GM13976 (cell line): ENCODE measurements around the gene ALX4.

ENCODE experiments used
- DNase-seq: peaks from one replicate; pipeline ENCODE4 v3.0.0; 2012; ENCODE audit warnings: low spot score
- CTCF ChIP-seq: IDR thresholded peaks from 2 replicates; pipeline ENCODE4 v1.5.1; 2012; ENCODE audit warnings: borderline replicate concordance, mild to moderate bottlenecking; ENCODE audit not compliant: insufficient read depth; ENCODE audit errors: extremely low read depth, missing control alignments, control extremely low read depth
- in situ Hi-C: fragments of 300-500 bp; cut with MboI; formaldehyde crosslinking; loops from one replicate; pipeline ENCODE4 v1.12.0; 2022; ENCODE audit warnings: low sequenced_read_pairs, mixed read lengths, inconsistent platforms; ENCODE audit not compliant: unreplicated experiment

Gene ALX4

GRCh38 chr11:44260081-44260480 is 49.9 kb downstream of the ALX4 start:
- in situ Hi-C loops, result no loop called here
- no peak for DNase-seq
- TF ChIP-seq CTCF, result no peak

- in situ Hi-C loops, result no loop called here
- no peak for DNase-seq
- TF ChIP-seq CTCF, result no peak
Measured at GRCh38 chr11:44258839-44259420, 51.0 kb downstream of the ALX4 start.

GRCh38 chr11:44258190-44258489 is 51.8 kb downstream of the ALX4 start:
- in situ Hi-C loops, result no loop called here
- no peak for TF ChIP-seq CTCF
- DNase-seq, result no peak

- in situ Hi-C loops, result no loop called here
- TF ChIP-seq CTCF, result no peak
- DNase-seq, result no peak
Measured at GRCh38 chr11:44257338-44258189, 52.4 kb downstream of the ALX4 start.

- no peak for TF ChIP-seq CTCF
- no peak for DNase-seq
- in situ Hi-C loops, result no loop called here
Measured at GRCh38 chr11:44256673-44257291, 53.2 kb downstream of the ALX4 start.

GRCh38 chr11:44255406-44256071 is 54.4 kb downstream of the ALX4 start:
- no peak for DNase-seq
- in situ Hi-C loops, result no loop called here
- no peak for TF ChIP-seq CTCF
